Cardiac muscle cell (in vitro differentiated cells and primary cell): ENCODE measurements around the gene PIK3R5. TPM values are rescaled to one million over a fixed set of nuclear protein-coding genes. Genes with fewer than 3 reads are reported as not detected.

Source experiments
- DNase-seq, 2 donors: peaks; one replicate each; pipeline versions ENCODE4 v3.0.0 to v3.0.0-alpha.2; 2010 to 2017; ENCODE audit warnings: low read depth in 1 of 2, low spot score in 1 of 2
- H3K27ac ChIP-seq: fragments of 200-600 bp; sonication (generic); 2 replicates; pipeline ENCODE4 v1.5.1; 2016
- H3K27me3 ChIP-seq: fragments of 200-600 bp; sonication (generic); 2 replicates; pipeline ENCODE4 v1.6.0; 2016; ENCODE audit warnings: control low read depth
- H3K36me3 ChIP-seq: fragments of 200-600 bp; sonication (generic); 2 replicates; pipeline ENCODE4 v1.5.1; 2016; ENCODE audit warnings: control low read depth
- H3K4me1 ChIP-seq: fragments of 200-600 bp; sonication (generic); 2 replicates; pipeline ENCODE4 v1.8.1; 2017; ENCODE audit warnings: low read depth, mild to moderate bottlenecking, mixed run types
- H3K4me3 ChIP-seq: fragments of 200-600 bp; sonication (generic); 2 replicates; pipeline ENCODE4 v1.5.1; 2016; ENCODE audit warnings: mild to moderate bottlenecking
- H3K9me3 ChIP-seq: fragments of 200-600 bp; sonication (generic); 2 replicates; pipeline ENCODE4 v1.5.1; 2017; ENCODE audit warnings: low read depth, mild to moderate bottlenecking, control low read depth
- CTCF ChIP-seq: IDR thresholded peaks from 2 replicates; pipeline ENCODE4 v1.5.1; 2012; ENCODE audit warnings: low read depth, mild to moderate bottlenecking, low read length
- polyA plus RNA-seq: library from polyadenylated mRNA; unstranded; fragments of >200 nt; fragmentation: Nextera tagmentation; extraction: Ambion mirVana; gene quantifications from 2 replicates; pipeline ENCODE4 v1.2.1, GENCODE V29; 2016
- total RNA-seq: library from RNA; depleted of rRNA; stranded (reverse); fragments of >200 nt; gene quantifications from 2 replicates; pipeline ENCODE4 v1.2.3, GENCODE V29; 2016

Gene PIK3R5
- total and polyA plus RNA-seq, 2 experiments from 2014 or later = 0.09 to 0.38 TPM

- Histone ChIP-seq H3K36me3 (no peaks in the 10 kb centered on the region), H3K27me3 (no peaks in the 10 kb centered on the region), H3K9me3 (no peaks in the 10 kb centered on the region), H3K27ac (no peak overlapping the region), H3K4me1 (no peaks in the 10 kb centered on the region), H3K4me3 (no peak overlapping the region)
- no peak for TF ChIP-seq CTCF
- no peak for DNase-seq
These were observed 24.5 kb downstream of the PIK3R5 start for GRCh38 chr17:8940866-8941471.

- no peak for TF ChIP-seq CTCF
- H3K4me3 ChIP-seq = no peak overlapping the region
- no peak for DNase-seq
- no peaks in the 10 kb centered on the region for H3K27me3 ChIP-seq
- no peak overlapping the region for H3K27ac ChIP-seq
- no peaks in the 10 kb centered on the region for H3K36me3 ChIP-seq
- H3K4me1 ChIP-seq = no peaks in the 10 kb centered on the region
- H3K9me3 ChIP-seq = no peaks in the 10 kb centered on the region
These were observed 25.8 kb downstream of the PIK3R5 start for GRCh38 chr17:8939496-8940334.

GRCh38 chr17:8938933-8939332 lies 26.6 kb downstream of the PIK3R5 start:
- Histone ChIP-seq H3K4me1 (no peaks in the 10 kb centered on the region), H3K36me3 (no peaks in the 10 kb centered on the region), H3K27ac (no peak overlapping the region), H3K4me3 (no peak overlapping the region), H3K27me3 (no peaks in the 10 kb centered on the region), H3K9me3 (no peaks in the 10 kb centered on the region)
- TF ChIP-seq CTCF = no peak
- DNase-seq = no peak

GRCh38 chr17:8935191-8935590 lies 30.3 kb downstream of the PIK3R5 start:
- Histone ChIP-seq H3K27me3 (no peaks in the 10 kb centered on the region), H3K4me1 (no peaks in the 10 kb centered on the region), H3K36me3 (no peaks in the 10 kb centered on the region), H3K4me3 (no peak overlapping the region), H3K27ac (no peak overlapping the region), H3K9me3 (no peaks in the 10 kb centered on the region)
- TF ChIP-seq CTCF = no peak
- DNase-seq = peak in 1 of 2 donors; percentile 18

GRCh38 chr17:8934346-8934745 lies 31.2 kb downstream of the PIK3R5 start:
- TF ChIP-seq CTCF = no peak
- DNase-seq = no peak
- H3K27ac ChIP-seq = no peak overlapping the region
- H3K27me3 ChIP-seq = no peaks in the 10 kb centered on the region
- H3K36me3 ChIP-seq = no peaks in the 10 kb centered on the region
- H3K9me3 ChIP-seq = no peaks in the 10 kb centered on the region
- H3K4me3 ChIP-seq = no peak overlapping the region
- H3K4me1 ChIP-seq = no peaks in the 10 kb centered on the region
